ENCODE results near the gene VAV2.

The VAV2 gene

DNA sequence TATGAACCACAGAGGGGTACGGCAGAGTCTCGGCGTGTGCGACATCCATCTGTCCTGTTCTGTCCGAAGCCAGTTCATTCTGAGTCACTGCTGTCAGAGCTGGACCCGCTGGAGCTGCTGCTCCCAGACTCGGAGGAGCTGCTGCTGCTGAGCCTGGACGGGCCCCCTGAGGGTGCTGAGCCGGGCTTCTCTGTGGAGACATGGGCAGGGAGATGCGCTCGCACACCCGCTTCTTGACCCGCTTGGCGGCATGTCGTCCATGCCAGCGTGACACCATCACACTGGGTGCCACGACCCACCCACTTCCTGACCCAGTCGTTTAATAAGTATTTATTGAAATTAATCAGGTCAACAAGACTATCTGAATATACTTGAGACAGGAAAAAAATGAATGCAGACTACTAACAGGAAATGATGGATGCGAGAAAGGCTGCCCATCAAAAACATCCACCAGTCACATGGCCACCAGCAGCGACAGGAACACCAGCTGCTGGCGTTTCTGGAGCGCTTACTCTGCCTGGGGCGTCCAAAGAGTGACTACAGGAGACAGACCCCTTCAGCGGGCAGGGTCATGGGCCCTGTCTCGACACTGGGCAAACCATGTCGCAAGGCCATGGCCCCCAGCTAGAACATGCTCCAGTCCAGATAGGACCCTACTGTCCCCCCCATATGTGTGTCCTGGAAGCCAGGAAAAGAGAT is 41.5 kb upstream of the VAV2 start:
- H3K27ac ChIP-seq (ENCODE audit: low read depth, low read length): no peak overlapping the region
- H3K9me3 ChIP-seq (ENCODE audit: insufficient read depth, low read length): no peaks in the 10 kb centered on the region
- no peaks in the 10 kb centered on the region for H3K27me3 ChIP-seq (ENCODE audit: low read length)
- no peaks in the 10 kb centered on the region for H3K36me3 ChIP-seq (ENCODE audit: low read length)
- H3F3A ChIP-seq (ENCODE audit: insufficient read depth): no peaks in the 10 kb centered on the region
- no peaks in the 10 kb centered on the region for H3K79me2 ChIP-seq (ENCODE audit: insufficient read depth, low read length)
- no peaks in the 10 kb centered on the region for H3K9me2 ChIP-seq (replicated peaks; ENCODE audit: insufficient read depth, low read length)
- H3K9ac ChIP-seq (ENCODE audit: low read length): no peak overlapping the region
- no peaks in the 10 kb centered on the region for H4K20me1 ChIP-seq (ENCODE audit: low read depth, low read length)
- no peak overlapping the region for H3K4me2 ChIP-seq (ENCODE audit: low read depth, low read length, poor library complexity, severe bottlenecking)
- TF ChIP-seq EZH2phosphoT487 (conservative IDR thresholded peaks at IDR 0.05; ENCODE audit: low read length): no peak
- TF ChIP-seq, protein P1, sequence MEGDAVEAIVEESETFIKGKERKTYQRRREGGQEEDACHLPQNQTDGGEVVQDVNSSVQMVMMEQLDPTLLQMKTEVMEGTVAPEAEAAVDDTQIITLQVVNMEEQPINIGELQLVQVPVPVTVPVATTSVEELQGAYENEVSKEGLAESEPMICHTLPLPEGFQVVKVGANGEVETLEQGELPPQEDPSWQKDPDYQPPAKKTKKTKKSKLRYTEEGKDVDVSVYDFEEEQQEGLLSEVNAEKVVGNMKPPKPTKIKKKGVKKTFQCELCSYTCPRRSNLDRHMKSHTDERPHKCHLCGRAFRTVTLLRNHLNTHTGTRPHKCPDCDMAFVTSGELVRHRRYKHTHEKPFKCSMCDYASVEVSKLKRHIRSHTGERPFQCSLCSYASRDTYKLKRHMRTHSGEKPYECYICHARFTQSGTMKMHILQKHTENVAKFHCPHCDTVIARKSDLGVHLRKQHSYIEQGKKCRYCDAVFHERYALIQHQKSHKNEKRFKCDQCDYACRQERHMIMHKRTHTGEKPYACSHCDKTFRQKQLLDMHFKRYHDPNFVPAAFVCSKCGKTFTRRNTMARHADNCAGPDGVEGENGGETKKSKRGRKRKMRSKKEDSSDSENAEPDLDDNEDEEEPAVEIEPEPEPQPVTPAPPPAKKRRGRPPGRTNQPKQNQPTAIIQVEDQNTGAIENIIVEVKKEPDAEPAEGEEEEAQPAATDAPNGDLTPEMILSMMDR (IDR thresholded peaks at IDR 0.05; ENCODE audit: insufficient read depth, low read length, poor library complexity, severe bottlenecking): no peak
- no peak overlapping the region for H3K4me3 ChIP-seq (ENCODE audit: insufficient read depth, low read length, poor library complexity, severe bottlenecking)
- no peak overlapping the region for H2AFZ ChIP-seq (ENCODE audit: low read depth, low read length, severe bottlenecking)

DNA sequence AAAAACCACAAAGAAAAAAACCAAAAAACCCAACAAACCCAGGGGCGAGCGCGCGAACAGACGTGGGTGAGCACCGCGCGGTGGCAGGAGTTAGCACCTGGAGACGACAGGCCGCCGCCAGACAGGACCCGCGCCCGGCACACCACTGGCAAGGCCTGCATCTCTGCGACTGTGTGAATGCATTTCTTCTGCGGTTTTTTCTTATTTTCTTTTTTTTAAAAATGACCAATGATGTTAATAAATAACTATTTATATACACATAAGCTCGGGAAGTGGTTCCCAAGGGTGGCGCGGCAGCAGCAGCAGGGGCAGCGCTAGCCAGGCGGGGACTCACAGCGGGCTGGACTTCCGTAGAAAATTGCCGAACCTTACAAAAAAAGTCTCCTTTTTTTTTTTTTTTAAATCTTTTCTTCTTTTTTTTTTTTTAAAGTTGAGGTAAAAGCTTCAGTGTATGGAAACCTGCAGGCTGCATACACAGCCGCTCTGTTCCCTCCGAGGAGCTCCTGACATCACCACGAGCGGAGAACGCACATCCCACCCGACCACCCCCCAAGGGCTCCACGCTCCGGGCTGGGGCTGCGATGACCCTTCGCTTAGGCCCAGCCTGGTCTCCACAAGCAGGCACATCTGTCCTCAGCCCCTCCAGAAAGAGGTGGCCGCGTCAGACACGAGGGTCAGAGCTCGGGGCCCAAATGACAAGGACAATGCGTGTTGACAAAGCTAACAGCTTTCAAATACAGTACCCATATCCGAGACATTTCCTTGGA is 40.5 kb upstream of the VAV2 start:
- Histone ChIP-seq H3K9ac (ENCODE audit: low read length) (no peak overlapping the region), H3K27me3 (ENCODE audit: low read length) (no peaks in the 10 kb centered on the region), H2AFZ (ENCODE audit: low read depth, low read length, severe bottlenecking) (no peak overlapping the region), H3K27ac (ENCODE audit: low read depth, low read length) (no peak overlapping the region), H3K79me2 (ENCODE audit: insufficient read depth, low read length) (no peaks in the 10 kb centered on the region), H3F3A (ENCODE audit: insufficient read depth) (no peaks in the 10 kb centered on the region), H3K4me3 (ENCODE audit: insufficient read depth, low read length, poor library complexity, severe bottlenecking) (no peak overlapping the region), H3K9me3 (ENCODE audit: insufficient read depth, low read length) (no peaks in the 10 kb centered on the region), H3K4me2 (ENCODE audit: low read depth, low read length, poor library complexity, severe bottlenecking) (no peak overlapping the region), H4K20me1 (ENCODE audit: low read depth, low read length) (no peaks in the 10 kb centered on the region), H3K9me2 (replicated peaks; ENCODE audit: insufficient read depth, low read length) (no peaks in the 10 kb centered on the region), H3K36me3 (ENCODE audit: low read length) (no peaks in the 10 kb centered on the region)
- TF ChIP-seq EZH2phosphoT487 (conservative IDR thresholded peaks at IDR 0.05; ENCODE audit: low read length): no peak
- TF ChIP-seq, protein P1 (IDR thresholded peaks at IDR 0.05; ENCODE audit: insufficient read depth, low read length, poor library complexity, severe bottlenecking): no peak

DNA sequence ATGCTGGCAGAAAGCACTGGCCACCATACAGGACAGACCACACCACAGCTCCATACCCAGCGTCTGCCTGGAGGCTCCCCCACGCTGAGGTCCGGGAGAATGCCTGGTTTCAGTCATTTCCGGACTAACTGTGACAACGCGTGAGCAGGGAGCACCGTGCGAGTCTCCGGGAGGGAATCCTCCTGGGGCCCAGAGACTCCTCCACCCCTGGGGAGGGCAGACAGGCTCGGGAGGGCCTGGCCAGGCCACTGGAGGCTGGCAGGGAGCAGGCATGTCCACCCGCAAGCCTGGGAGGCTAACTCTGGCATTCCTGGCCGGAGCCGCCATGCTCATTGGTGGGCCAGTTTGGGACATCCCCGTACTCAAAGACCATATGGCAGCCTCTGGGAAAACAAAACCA is 39.7 kb upstream of the VAV2 start:
- no peak overlapping the region for H3K4me2 ChIP-seq (ENCODE audit: low read depth, low read length, poor library complexity, severe bottlenecking)
- no peaks in the 10 kb centered on the region for H3K79me2 ChIP-seq (ENCODE audit: insufficient read depth, low read length)
- H3K9me2 ChIP-seq (replicated peaks; ENCODE audit: insufficient read depth, low read length): no peaks in the 10 kb centered on the region
- H3K9ac ChIP-seq (ENCODE audit: low read length): no peak overlapping the region
- H3F3A ChIP-seq (ENCODE audit: insufficient read depth): no peaks in the 10 kb centered on the region
- TF ChIP-seq, protein P1 (IDR thresholded peaks at IDR 0.05; ENCODE audit: insufficient read depth, low read length, poor library complexity, severe bottlenecking): no peak
- TF ChIP-seq EZH2phosphoT487 (conservative IDR thresholded peaks at IDR 0.05; ENCODE audit: low read length): no peak
- H3K4me3 ChIP-seq (ENCODE audit: insufficient read depth, low read length, poor library complexity, severe bottlenecking): no peak overlapping the region
- H2AFZ ChIP-seq (ENCODE audit: low read depth, low read length, severe bottlenecking): no peak overlapping the region
- no peak overlapping the region for H3K27ac ChIP-seq (ENCODE audit: low read depth, low read length)
- H3K36me3 ChIP-seq (ENCODE audit: low read length): no peaks in the 10 kb centered on the region
- H3K9me3 ChIP-seq (ENCODE audit: insufficient read depth, low read length): no peaks in the 10 kb centered on the region
- no peaks in the 10 kb centered on the region for H4K20me1 ChIP-seq (ENCODE audit: low read depth, low read length)
- no peaks in the 10 kb centered on the region for H3K27me3 ChIP-seq (ENCODE audit: low read length)
